Fibroblast of villous mesenchyme (primary cell): Measurements from ENCODE around the gene TEDC2. TPM values are rescaled to one million over a fixed set of nuclear protein-coding genes. Genes with fewer than 3 reads are reported as not detected.
"Not testable (repeated sequence)": the region's sequence is repeated elsewhere in the genome, so short reads cannot be mapped to it uniquely, and the experiment has no call there.

Experiments
- DNase-seq: peaks from one replicate; pipeline ENCODE4 v3.0.0-alpha.2; 2010; ENCODE audit warnings: low read depth
- H3K4me3 ChIP-seq: 2 replicates; pipeline ENCODE4 v1.5.1; 2011; ENCODE audit warnings: low read depth, mild to moderate bottlenecking, low read length
- CTCF ChIP-seq: IDR thresholded peaks from 2 replicates; pipeline ENCODE4 v1.5.1; 2012; ENCODE audit warnings: low read depth, mild to moderate bottlenecking, low read length; ENCODE audit not compliant: insufficient read depth
- total RNA-seq: library from RNA; depleted of rRNA; stranded (reverse); fragments of >200 nt; gene quantifications from 2 replicates; pipeline ENCODE4 v1.2.3, GENCODE V29; 2012

TEDC2 gene
- total RNA-seq, 1 donor, result 6.9 TPM

- TF ChIP-seq CTCF, result no peak
- H3K4me3 ChIP-seq, result no peak overlapping the region
- no peak for DNase-seq
Observed at GRCh38 chr16:2476741-2477140, 16.8 kb downstream of the TEDC2 start.

- no peak overlapping the region for H3K4me3 ChIP-seq
- DNase-seq, result no peak
- no peak for TF ChIP-seq CTCF
Observed at GRCh38 chr16:2477327-2477726, 17.4 kb downstream of the TEDC2 start.

- no peak for TF ChIP-seq CTCF
- no peak overlapping the region for H3K4me3 ChIP-seq
- no peak for DNase-seq
Observed at GRCh38 chr16:2478279-2478678, 18.4 kb downstream of the TEDC2 start.

DNA sequence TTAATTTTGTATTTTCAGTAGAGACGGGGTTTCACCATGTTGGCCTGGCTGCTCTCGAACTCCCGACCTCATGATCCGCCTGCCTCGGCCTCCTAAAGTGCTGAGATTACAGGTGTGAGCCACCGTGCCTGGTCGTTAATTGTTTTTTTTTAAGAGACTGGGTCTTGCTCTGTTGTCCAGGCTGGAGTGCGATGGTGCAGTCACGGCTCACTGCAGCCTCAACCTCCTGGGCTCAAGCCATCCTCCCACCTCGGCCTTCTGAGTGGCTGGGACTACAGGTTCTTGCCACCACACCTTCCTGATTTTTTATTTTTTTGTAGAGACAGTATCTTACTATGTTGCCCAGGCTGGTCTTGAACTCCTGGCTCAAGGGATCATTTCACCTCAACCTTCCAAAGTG lies 20.1 kb downstream of the TEDC2 start:
- not testable (repeated sequence) for DNase-seq, H3K4me3 ChIP-seq

- H3K4me3 ChIP-seq, result no peak overlapping the region
- no peak for TF ChIP-seq CTCF
- DNase-seq, result no peak
Observed at GRCh38 chr16:2480948-2481347, 21.0 kb downstream of the TEDC2 start.

DNA sequence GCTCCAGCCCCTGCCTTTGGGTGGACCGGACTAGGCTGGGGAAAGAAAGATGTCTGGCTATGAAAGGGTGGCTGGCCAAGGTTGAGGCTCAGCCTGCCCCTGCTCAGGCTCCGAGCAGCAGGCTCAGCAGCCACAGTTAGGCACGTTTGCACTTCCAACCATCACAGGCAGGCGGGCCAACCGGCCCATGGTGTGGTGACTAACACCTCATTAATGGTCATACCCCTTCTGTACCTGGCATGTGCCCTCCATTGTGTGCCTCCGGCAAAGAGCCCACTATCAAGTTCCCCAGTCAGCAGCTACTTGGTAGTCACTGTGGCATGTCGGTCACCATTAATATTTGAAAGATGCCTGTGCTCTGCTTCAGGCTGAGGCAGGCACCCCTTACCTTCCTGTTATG lies 21.8 kb downstream of the TEDC2 start:
- no peak for DNase-seq
- no peak overlapping the region for H3K4me3 ChIP-seq
- TF ChIP-seq CTCF, result no peak

DNA sequence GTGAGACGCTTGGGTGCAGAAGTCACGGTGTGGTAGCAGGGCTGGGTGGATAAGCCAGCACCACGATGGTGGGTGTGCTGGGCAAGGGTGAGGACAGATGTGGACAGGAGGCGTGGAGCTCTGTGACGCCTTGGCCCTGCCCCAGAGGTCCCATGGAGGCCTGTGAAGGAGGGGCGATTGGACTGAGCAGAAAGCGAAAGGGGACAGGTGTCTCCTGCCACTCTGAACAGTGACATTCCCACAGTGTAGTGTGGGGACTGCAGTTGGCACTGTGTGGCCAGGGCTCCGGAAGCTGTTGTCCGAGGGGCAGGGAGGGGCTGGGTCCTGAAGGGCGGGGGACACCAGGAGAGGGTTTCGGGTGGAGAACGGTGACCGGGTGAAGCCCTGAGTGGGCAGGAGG lies 22.3 kb downstream of the TEDC2 start:
- DNase-seq, result no peak
- TF ChIP-seq CTCF, result no peak
- H3K4me3 ChIP-seq, result peak overlapping the region; percentile 1
